Measurements from ENCODE around the gene MED26.
"Not testable (repeated sequence)": the region's sequence is repeated elsewhere in the genome, so short reads cannot be mapped to it uniquely, and the experiment has no call there.

Gene MED26

GRCh38 chr19:16670291-16670690, 42.3 kb upstream of the MED26 start:
- no peak overlapping the region for H3K4me3 ChIP-seq (ENCODE audit: low read depth, low read length)
- TF ChIP-seq CTCF (conservative IDR thresholded peaks at IDR 0.05; ENCODE audit: low read depth, low read length) = no peak
- DNase-seq (ENCODE audit: low read depth) = no peak

GRCh38 chr19:16668702-16669101, 40.7 kb upstream of the MED26 start:
- DNase-seq (ENCODE audit: low read depth); H3K4me3 ChIP-seq (ENCODE audit: low read depth, low read length): not testable (repeated sequence)

GRCh38 chr19:16668176-16668575, 40.2 kb upstream of the MED26 start:
- TF ChIP-seq CTCF (conservative IDR thresholded peaks at IDR 0.05; ENCODE audit: low read depth, low read length) = no peak
- no peak for DNase-seq (ENCODE audit: low read depth)
- H3K4me3 ChIP-seq (ENCODE audit: low read depth, low read length) = no peak overlapping the region

GRCh38 chr19:16661480-16662034, 33.6 kb upstream of the MED26 start:
- TF ChIP-seq CTCF (conservative IDR thresholded peaks at IDR 0.05; ENCODE audit: low read depth, low read length) = no peak
- peak overlapping the region; percentile 97 for H3K4me3 ChIP-seq (ENCODE audit: low read depth, low read length)
- DNase-seq (ENCODE audit: low read depth) = no peak

GRCh38 chr19:16660763-16661479, 32.9 kb upstream of the MED26 start, which contains the start of gene TMEM38A:
Gene TMEM38A (plus strand): TSS chr19:16661139. CDS start chr19:16661218, 79 bp downstream.
- no peak for DNase-seq (ENCODE audit: low read depth)
- TF ChIP-seq CTCF (conservative IDR thresholded peaks at IDR 0.05; ENCODE audit: low read depth, low read length) = no peak

GRCh38 chr19:16659832-16660708, 32.1 kb upstream of the MED26 start, which contains the start of gene SMIM7:
Gene SMIM7 (minus strand): TSS chr19:16660144. CDS start chr19:16660110, 34 bp downstream.
- peak within 1 kb of the TSS; percentile 97 for H3K4me3 ChIP-seq (ENCODE audit: low read depth, low read length)
- peak; percentile 99 for DNase-seq (ENCODE audit: low read depth)
- peak; percentile 12 for TF ChIP-seq CTCF (conservative IDR thresholded peaks at IDR 0.05; ENCODE audit: low read depth, low read length)

More at GRCh38 chr19:16660763-16661479, 32.9 kb upstream of the MED26 start, which contains the start of gene TMEM38A:
- peak within 1 kb of the TSS; percentile 97 for H3K4me3 ChIP-seq (ENCODE audit: low read depth, low read length)

- no peak for TF ChIP-seq CTCF (conservative IDR thresholded peaks at IDR 0.05; ENCODE audit: low read depth, low read length)
- peak overlapping the region; percentile 97 for H3K4me3 ChIP-seq (ENCODE audit: low read depth, low read length)
- DNase-seq (ENCODE audit: low read depth) = no peak
These were observed 31.4 kb upstream of the MED26 start for GRCh38 chr19:16659464-16659831.
